ENCODE results near the gene INTS1.

Gene INTS1

GRCh38 chr7:1438821-1439220 is 65.4 kb downstream of the INTS1 start:
- no peak for TF ChIP-seq FOXP2 (optimal IDR thresholded peaks at IDR 0.05; ENCODE audit: borderline replicate concordance, extremely low read depth, extremely low read length, insufficient read depth)
- TF ChIP-seq TAF1 (IDR thresholded peaks at IDR 0.05; ENCODE audit: borderline replicate concordance, insufficient read depth, low read length), result no peak
- no peak for TF ChIP-seq REST (IDR thresholded peaks at IDR 0.05; ENCODE audit: insufficient read depth in 1 of 2, low read depth in 2 of 2, low read length in 2 of 2)
- no peak for TF ChIP-seq SIN3A (IDR thresholded peaks at IDR 0.05; ENCODE audit: borderline replicate concordance, insufficient read depth, low read length)
- no peak for TF ChIP-seq POLR2AphosphoS5 (IDR thresholded peaks at IDR 0.05; ENCODE audit: low read depth, low read length)

- TF ChIP-seq SIN3A (IDR thresholded peaks at IDR 0.05; ENCODE audit: borderline replicate concordance, insufficient read depth, low read length) (no peak), FOXP2 (optimal IDR thresholded peaks at IDR 0.05; ENCODE audit: borderline replicate concordance, extremely low read depth, extremely low read length, insufficient read depth) (no peak), POLR2AphosphoS5 (IDR thresholded peaks at IDR 0.05; ENCODE audit: low read depth, low read length) (no peak), TAF1 (IDR thresholded peaks at IDR 0.05; ENCODE audit: borderline replicate concordance, insufficient read depth, low read length) (no peak), REST (IDR thresholded peaks at IDR 0.05; ENCODE audit: insufficient read depth in 1 of 2, low read depth in 2 of 2, low read length in 2 of 2) (no peak)
Observed at GRCh38 chr7:1438208-1438607, 66.0 kb downstream of the INTS1 start.

- TF ChIP-seq TAF1 (IDR thresholded peaks at IDR 0.05; ENCODE audit: borderline replicate concordance, insufficient read depth, low read length) (no peak), FOXP2 (optimal IDR thresholded peaks at IDR 0.05; ENCODE audit: borderline replicate concordance, extremely low read depth, extremely low read length, insufficient read depth) (no peak), SIN3A (IDR thresholded peaks at IDR 0.05; ENCODE audit: borderline replicate concordance, insufficient read depth, low read length) (no peak)
Observed at GRCh38 chr7:1437155-1437880, 66.9 kb downstream of the INTS1 start.

- TF ChIP-seq SIN3A (IDR thresholded peaks at IDR 0.05; ENCODE audit: borderline replicate concordance, insufficient read depth, low read length), result no peak
Observed at GRCh38 chr7:1436608-1437007, 67.6 kb downstream of the INTS1 start.

- TF ChIP-seq POLR2AphosphoS5 (IDR thresholded peaks at IDR 0.05; ENCODE audit: low read depth, low read length) (no peak), FOXP2 (optimal IDR thresholded peaks at IDR 0.05; ENCODE audit: borderline replicate concordance, extremely low read depth, extremely low read length, insufficient read depth) (no peak), TAF1 (IDR thresholded peaks at IDR 0.05; ENCODE audit: borderline replicate concordance, insufficient read depth, low read length) (no peak), SIN3A (IDR thresholded peaks at IDR 0.05; ENCODE audit: borderline replicate concordance, insufficient read depth, low read length) (no peak), REST (IDR thresholded peaks at IDR 0.05; ENCODE audit: insufficient read depth in 1 of 2, low read depth in 2 of 2, low read length in 2 of 2) (no peak)
Observed at GRCh38 chr7:1434891-1435670, 69.1 kb downstream of the INTS1 start.

GRCh38 chr7:1434165-1434718 is 69.9 kb downstream of the INTS1 start:
- TF ChIP-seq FOXP2 (optimal IDR thresholded peaks at IDR 0.05; ENCODE audit: borderline replicate concordance, extremely low read depth, extremely low read length, insufficient read depth), result no peak

Measured in PFSK-1 (cell line).